Measurements from ENCODE around the gene DNAH17. TPM values are rescaled to one million over a fixed set of nuclear protein-coding genes. Genes with fewer than 3 reads are reported as not detected.
A peak's percentile ranks its signal among the peaks of the same experiment; 100 is the strongest.

DNAH17 gene
- total and polyA plus RNA-seq, 2 of the 13 experiments (the other 11 are each of a cell fraction or from before 2014, with no cell fraction given), result 0.86 to 1.6 TPM

- TF ChIP-seq HIC2 (CRISPR knock-in tag; IDR thresholded peaks at IDR 0.05; ENCODE audit: low read depth) (peak; percentile 85), DNMT1 (CRISPR knock-in tag; IDR thresholded peaks at IDR 0.05) (0 out of 2 replicates have a peak, but pooled peaks have one; percentile 74), RAD21 (CRISPR knock-in tag; IDR thresholded peaks at IDR 0.05) (peak; percentile 97), ZNF605 (CRISPR knock-in tag; IDR thresholded peaks at IDR 0.05) (peak; percentile 91), KDM1A (CRISPR knock-in tag; IDR thresholded peaks at IDR 0.05) (peak; percentile 99), ZNF589 (CRISPR knock-in tag; conservative IDR thresholded peaks at IDR 0.05) (peak; percentile 51), ELF4 (CRISPR knock-in tag; IDR thresholded peaks at IDR 0.05; ENCODE audit: borderline replicate concordance) (no peak; the same call in 1 of the 2 replicates), RFX3 (CRISPR knock-in tag; IDR thresholded peaks at IDR 0.05) (no peak), KDM6A (CRISPR knock-in tag; IDR thresholded peaks at IDR 0.05; ENCODE audit: low read depth) (peak; percentile 92), ZNF432 (CRISPR knock-in tag; IDR thresholded peaks at IDR 0.05; ENCODE audit: borderline replicate concordance) (peak; percentile 59; the same call in 1 of the 2 replicates), PHF8 (CRISPR knock-in tag; IDR thresholded peaks at IDR 0.05) (peak; percentile 48; the same call in 1 of the 2 replicates), ZNF75D (CRISPR knock-in tag; IDR thresholded peaks at IDR 0.05; ENCODE audit: borderline replicate concordance) (no peak), ZHX1 (CRISPR knock-in tag; IDR thresholded peaks at IDR 0.05; ENCODE audit: low read depth) (peak; percentile 86), SNAI1 (CRISPR knock-in tag; IDR thresholded peaks at IDR 0.05; ENCODE audit: borderline replicate concordance) (peak; percentile 99), ZFAT (CRISPR knock-in tag; conservative IDR thresholded peaks at IDR 0.05) (no peak), PBX3 (CRISPR knock-in tag; IDR thresholded peaks at IDR 0.05; ENCODE audit: borderline replicate concordance) (no peak), MED8 (CRISPR knock-in tag; IDR thresholded peaks at IDR 0.05; ENCODE audit: insufficient replicate concordance) (no peak), SMAD1 (CRISPR knock-in tag; IDR thresholded peaks at IDR 0.05; ENCODE audit: borderline replicate concordance, low read depth) (no peak; the same call in 1 of the 2 replicates)
Observed at GRCh38 chr17:78421534-78422266, 155.5 kb downstream of the DNAH17 start (continued).

Measured in HepG2 (cell line).